Medulla oblongata (tissue), 1 donor: ENCODE results near the gene TSPAN18.

Experiments
- DNase-seq: peaks from one replicate; pipeline ENCODE4 v3.0.0-alpha.2; 2015; ENCODE audit errors: extremely low spot score

Gene TSPAN18

DNA sequence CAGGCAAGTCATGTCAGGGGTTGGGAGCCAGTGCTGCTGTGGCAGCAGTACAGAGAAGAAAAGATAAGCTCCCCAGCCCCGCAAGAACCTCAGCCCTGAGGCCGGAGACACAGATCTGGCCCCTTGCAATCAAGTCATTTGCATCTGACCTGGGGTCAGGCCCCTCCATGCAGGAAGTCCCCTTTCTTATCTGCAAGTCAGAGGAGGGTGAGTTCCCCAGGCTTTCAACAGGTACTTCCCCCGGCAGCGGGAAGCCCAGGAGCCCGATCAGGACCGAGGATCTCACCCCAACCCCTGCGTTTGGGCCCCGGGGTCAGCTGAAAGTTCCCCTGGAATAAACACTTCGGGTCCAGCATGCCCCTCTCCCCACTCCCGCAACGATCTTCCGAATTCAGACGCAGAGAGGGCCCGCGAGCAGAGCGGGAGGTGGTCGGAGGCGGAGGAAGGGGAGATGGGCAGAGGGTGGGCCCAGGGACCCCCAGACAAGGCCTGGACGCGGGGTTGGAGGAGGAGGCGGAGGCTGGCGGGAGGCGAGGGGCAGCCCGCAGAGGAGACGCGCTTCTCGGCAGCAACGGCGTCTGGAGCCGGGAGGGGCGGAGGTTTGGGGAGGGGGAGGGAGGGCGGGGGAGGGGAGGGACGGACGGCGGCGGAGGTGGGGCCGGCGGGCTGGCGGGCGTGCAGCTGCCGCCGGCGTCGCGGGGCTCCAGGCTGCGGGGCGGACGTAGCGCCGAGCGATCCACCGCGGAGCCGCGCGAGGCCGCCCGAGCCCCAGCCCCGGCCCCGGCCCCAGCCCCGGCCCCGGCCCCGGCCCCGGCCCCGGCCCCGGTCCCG lies at the start of gene TSPAN18:
Gene TSPAN18, plus strand, starts transcription at position 680 of the 831 bp plus-strand sequence. CDS start 179,455 bp downstream, outside the sequence.
- DNase-seq: no peak

GRCh38 chr11:44680982-44681597 lies 45.7 kb upstream of the TSPAN18 start:
- no peak for DNase-seq

DNA sequence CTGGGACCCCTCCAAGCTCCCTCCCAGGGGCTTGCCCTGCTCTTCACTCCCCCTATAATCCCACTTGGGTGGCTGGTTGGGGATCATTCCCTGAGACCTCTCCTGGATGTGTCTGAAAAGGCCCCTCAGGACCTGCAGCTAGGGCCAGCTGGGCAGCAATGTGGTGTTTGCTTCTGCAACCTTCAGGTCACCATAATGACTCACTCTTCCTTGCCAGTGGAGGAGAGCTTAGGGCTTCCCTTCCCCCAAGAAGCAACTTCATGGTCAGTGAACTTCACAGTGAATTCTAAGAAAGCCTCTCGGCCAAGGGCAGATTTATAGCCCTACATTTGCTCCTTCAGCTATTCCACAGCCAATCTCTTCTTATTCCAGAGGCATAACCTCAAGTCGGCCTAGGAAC lies 45.1 kb upstream of the TSPAN18 start:
- DNase-seq: no peak

DNA sequence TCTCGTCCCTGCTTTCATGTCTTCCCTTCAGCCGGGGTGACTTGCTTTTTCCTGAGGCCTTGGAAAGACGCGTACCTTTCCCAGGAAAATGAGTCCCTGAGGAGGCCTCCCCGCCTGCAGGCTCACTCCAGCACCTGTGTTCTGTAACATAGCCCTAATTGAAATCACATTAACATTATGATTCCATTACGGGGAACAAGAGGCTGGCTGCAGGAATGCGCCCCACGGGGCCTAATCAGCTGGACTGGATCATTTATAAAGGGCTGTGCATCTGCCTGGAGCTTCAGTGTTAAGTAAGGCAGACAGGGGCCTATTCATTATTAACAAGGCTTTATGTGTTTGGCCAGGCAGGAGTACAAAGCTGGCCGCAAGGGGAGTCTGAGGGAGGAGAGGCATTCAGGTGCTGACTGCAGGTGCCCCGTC lies 41.9 kb upstream of the TSPAN18 start:
- no peak for DNase-seq

DNA sequence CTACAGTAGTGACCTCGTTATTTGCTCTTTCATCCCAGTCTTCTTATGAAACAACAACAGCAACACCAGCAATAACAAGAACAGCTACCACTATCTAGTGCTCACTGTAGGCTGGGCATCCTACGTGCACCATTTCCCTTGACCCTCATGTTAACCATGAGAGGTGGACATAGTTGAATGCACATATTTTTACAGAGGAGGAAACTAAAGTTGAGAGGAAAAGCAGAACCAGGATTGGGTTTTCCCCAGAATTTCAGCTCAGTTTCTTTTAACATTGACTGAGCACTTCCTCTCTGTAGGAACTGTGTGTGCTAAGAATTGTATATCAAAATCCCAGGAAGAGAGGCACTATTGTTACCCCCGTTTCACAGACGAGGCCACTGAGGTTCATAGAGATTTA lies 39.4 kb upstream of the TSPAN18 start:
- no peak for DNase-seq

DNA sequence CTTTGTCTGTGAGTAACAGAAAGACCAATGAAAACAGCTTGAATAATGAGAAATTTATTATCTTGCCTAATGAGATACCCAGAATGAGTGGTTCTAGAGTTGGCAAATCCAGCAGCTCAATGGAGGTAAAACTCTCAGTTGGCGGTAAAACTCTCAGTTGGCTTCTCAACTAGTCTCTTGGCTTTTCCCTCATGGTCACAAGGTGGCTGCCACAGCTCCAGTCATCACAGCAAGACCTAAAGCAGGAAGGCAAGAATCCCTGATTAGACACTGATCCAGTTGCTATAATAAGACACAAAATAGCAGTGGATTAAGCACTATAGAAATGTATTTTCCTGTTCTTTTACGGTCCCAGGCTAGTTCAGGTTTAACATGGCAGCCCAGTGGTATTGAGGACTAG lies 37.5 kb upstream of the TSPAN18 start:
- DNase-seq: no peak

GRCh38 chr11:44690651-44691050 lies 36.1 kb upstream of the TSPAN18 start:
- DNase-seq: no peak

DNA sequence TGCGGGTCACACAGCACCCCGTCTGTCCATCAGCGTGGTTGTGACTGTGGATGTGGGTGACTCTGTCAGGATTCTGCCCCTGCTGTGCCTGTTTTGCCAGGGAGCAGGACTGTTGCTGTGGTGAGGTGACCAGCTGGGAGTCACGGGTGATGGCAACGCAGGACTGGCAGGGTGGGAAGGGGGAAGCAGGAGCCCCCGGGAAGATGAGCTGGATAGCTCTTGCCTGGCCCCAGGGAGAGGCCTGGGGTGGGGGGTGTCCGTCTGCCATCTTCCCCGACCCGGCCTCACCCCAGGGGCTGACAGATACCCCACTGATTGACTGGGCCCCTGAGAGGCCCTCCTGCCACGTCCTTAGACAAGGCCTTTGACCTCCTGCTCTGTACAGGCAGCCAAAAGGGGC lies 34.3 kb upstream of the TSPAN18 start:
- DNase-seq: no peak

GRCh38 chr11:44693654-44694119 lies 33.1 kb upstream of the TSPAN18 start:
- no peak for DNase-seq

DNA sequence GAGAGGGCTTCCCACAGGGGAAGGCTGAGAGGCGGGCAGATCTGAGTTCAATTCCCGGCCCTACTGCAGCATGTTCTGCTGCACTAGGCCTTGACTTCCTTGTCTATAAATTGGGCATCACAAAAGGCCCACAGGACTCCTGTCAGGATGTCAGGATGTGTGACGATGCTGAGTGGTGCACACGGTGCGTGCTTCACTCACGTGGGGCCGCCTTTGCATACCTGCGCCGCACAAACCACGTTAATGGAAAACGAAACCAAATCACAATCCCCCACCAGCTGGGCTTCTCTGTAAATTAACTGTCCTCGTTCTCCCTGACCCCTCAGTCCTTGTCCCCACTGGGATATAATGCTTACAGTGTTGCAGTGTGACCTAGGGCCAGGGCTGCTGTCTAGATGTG lies 32.3 kb upstream of the TSPAN18 start:
- no peak for DNase-seq

DNA sequence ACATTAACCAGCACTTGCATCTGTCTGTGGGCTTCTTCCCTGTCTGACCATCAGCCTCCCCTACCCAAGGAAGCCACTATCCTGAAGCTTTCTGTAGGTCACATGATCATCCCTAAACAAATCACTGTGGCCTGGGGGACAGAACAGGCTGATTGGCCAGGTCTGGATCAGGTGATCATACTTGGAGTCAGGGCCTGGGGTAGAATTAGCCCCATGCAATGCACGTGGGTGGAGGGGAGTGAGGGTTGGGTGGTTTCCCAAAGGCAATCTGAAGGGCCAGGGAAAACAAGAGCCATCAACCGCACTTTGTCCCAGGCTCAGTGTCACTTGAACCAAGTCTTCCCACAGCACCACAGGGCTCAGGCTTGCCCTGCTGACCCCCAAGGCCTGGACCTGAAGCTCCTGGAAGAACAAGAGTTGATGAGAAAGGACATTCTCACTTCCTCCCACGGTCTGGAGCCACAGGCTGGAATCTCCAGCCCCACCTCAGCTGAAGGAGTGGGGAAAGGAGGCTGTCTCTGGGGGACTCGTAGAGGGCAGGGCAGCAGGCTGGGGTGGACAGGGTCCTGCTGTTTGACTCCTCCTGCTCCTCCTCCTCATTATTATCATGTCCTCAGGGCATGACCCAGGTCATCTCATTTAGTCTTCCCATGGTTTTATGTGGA lies 31.5 kb upstream of the TSPAN18 start:
- no peak for DNase-seq

DNA sequence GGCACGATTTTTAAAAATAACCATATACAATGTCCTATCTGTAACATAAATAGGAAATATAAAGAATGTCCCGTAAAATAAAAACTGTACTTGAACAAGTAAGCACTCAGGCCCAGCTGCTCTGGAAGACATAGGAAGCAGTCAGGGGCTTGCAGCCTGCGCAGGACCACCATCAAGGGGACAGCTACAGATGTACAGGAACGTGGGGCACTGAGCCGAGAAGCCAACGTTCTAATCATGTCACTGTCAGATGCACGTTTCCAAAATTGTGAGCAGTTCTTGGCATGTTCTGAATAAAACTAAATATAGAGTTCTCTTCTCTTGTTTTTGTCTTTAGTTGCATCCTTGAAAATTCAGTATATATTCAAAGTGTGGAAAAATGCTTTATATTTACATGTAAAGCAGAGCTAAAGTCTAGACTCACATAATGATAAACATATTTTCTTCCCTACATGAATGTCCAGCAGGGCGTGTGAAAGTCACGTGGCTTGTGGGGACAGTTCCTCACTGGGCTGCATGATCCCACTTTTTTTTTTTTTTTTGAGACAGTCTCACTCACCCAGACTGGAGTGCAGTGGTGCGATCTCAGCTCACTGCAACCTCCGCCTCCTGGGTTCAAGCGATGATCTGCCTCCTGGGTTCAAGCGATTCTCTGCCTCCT lies 28.4 kb upstream of the TSPAN18 start:
- no peak for DNase-seq

GRCh38 chr11:44699497-44700408 lies 27.0 kb upstream of the TSPAN18 start:
- DNase-seq: no peak

GRCh38 chr11:44701276-44701675 lies 25.5 kb upstream of the TSPAN18 start:
- no peak for DNase-seq

DNA sequence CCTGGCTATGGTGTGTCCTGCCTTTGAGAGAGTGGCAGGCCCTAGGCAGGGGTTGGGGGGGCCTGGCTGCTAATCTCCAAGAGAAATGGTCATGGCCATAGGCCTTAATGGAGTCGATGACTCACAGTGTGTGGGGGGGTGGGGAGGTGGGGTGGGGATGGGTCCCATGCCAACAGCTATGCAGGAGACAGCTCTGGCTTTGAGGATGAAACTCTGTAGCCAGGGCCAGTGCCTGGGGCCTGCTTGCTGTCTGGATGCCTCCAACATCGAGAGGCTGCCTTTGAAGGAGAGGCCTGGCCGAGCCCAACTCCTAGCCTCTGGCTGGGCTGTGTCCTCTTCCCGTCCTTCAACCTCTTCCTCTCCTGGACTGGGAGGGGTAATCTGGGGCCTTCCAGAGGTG lies 23.9 kb upstream of the TSPAN18 start:
- no peak for DNase-seq

DNA sequence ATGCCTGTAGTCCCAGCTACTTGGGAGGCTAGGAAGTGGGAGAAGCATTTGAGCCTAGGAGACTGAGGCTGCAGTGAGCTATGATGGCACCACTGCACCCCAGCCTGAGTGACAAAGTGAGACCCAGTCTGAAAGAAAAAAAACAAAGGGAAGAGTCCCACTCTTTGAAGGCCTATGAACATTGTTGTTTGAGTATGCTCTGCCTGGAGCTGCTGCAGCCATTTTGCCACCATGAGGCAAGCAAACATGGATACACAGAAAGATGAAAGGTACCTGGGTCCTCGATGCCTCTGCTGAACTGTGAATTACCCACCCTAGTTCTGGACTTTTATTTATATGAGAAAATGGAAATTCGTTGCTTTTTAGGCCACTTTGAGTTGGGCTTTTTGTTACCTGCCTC lies 19.7 kb upstream of the TSPAN18 start:
- DNase-seq: no peak

- DNase-seq: no peak
Observed at GRCh38 chr11:44708009-44708408, 18.8 kb upstream of the TSPAN18 start.

GRCh38 chr11:44708523-44709280 lies 18.1 kb upstream of the TSPAN18 start:
- DNase-seq: no peak

GRCh38 chr11:44709281-44709562 lies 17.5 kb upstream of the TSPAN18 start:
- DNase-seq: no peak

DNA sequence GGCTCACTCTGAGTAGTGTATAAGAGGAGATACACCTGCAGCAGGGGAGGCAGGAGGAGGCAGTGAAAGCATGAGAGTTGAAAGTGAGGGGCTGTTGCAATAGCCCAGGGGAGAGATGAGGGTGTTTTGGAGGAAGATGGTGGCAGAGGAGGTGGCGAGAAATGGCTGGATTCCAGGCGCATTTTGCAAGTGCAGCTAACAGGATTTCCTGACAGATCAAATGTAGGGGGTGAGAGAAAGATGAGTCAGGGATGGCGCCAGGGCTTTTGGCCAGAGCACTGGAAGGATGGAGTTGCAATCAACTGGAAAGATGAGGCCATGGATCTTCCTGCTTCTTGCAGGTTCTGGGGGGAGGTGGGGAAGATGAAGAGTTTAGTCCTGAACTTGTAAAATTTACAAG lies 16.8 kb upstream of the TSPAN18 start:
- DNase-seq: no peak
